RKO (cell line): ENCODE measurements around the gene CLCN3.
"Not testable (repeated sequence)": the region's sequence is repeated elsewhere in the genome, so short reads cannot be mapped to it uniquely, and the experiment has no call there.

Experiments
- DNase-seq: peaks from one replicate; pipeline ENCODE4 v3.0.0-alpha.2; 2016; ENCODE audit warnings: low spot score

CLCN3 gene

DNA sequence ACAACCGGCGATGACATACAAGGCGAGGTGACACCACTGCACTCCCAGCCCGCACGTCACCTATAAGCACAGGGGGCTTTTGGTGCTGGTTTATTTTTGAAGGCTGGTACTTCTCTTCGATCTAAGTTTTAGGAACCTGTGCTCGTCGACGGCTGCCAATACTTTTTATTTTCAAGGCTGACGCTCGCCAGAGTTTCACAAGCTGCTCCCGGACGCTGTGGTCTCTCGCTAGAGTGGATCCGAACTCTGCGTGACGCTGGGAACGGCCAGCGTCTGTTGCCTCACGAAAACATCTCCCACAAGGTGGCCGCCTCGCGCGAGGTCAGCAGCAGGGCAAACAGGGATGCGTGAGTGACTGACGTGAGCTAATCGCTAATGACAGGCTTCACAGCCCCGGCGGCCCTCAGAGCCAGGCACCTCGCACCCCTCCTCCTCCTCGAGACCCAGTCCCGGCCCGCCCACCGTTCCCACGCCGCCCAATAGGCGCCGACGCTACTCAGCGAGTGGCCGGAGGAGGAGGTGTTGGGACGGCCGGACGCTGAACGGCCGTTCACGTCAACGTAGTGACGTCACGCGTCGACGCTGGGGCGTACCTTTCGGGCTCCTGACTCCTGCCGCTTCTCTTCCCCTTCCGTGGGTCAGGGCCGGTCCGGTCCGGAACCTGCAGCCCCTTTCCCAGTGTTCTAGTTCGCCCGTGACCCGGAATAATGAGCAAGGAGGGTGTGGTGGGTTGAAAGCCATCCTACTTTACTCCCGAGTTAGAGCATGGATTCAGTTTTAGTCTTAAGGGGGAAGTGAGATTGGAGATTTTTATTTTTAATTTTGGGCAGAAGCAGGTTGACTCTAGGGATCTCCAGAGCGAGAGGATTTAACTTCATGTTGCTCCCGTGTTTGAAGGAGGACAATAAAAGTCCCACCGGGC is at the start of gene CLCN3:
Gene CLCN3 (plus strand): TSS at position 621 of the 922 bp plus-strand sequence. CDS start 15,351 bp downstream, outside the sequence.
- peak; percentile 97 for DNase-seq

DNA sequence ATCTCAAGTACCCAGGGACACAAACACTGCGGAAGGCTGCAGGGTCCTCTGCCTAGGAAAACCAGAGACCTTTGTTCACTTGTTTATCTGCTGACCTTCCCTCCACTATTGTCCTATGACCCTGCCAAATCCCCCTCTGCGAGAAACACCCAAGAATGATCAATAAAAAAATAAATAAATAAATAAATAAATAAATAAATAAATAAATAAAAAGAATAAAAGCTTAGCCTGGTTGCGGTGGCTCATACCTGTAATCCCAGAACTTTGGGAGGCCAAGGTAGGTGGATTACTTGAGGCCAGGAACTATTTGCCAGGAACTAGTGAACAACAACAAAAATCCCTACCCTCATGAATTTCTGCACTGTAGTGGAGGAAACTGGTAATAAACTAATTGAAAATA is 49.4 kb upstream of the CLCN3 start:
- DNase-seq, result not testable (repeated sequence)

DNA sequence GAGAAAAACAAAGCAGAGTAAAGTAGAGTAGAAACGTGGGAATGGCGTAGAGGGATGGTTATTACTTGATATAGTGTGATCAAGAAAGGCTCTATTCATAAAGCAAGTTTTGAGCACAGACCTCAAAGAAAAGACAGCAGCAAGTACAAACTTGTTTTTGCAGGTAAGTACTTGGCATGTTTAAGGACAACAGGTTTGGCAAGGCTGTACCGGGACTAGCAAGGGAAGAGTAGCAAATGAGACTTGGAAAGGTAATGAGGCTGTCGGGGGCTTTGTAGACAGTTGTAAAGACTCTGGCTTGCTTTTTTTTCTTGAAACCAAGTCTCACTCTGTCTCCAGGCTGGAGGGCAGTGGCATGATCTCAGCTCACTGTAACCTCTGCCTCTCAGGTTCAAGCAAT is 48.9 kb upstream of the CLCN3 start:
- no peak for DNase-seq

DNA sequence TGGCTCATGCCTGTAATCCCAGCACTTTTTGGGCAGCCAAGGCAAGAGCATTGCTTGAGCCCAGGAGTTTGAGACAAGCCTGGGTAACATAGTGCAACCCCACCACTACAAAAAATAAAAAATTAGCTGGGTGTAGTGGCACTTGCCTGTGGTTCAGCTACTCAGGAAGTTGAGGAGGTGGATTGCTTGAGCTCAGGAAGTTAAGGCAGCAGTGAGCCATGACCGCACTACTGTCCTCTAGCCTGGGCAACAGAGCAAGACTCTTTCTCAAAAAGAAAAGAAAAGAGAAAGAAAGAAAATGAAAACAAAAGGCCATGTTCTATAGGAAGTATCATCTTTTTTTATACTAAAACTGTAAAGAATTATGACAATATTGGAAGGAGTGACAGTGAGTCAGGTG is 46.5 kb upstream of the CLCN3 start:
- DNase-seq, result no peak

DNA sequence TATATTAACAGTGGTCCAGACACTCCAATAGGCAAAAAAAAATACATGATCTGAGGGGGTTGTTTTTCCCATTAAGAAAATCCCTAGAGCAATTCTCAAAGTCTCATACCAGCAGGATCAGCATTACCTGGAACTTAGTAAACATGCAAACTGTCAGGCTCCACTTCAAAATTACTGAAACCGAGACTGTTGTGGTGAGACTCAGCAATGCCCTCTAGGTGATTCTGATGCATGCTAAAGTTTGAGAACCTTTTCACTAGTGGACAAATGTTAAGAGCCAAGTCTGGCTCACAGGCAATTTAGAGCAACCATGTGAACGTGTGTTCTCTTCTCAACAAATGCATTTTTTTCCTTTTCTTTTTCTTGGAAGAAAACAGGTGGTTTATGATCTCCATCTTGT is 38.2 kb upstream of the CLCN3 start:
- DNase-seq, result no peak

DNA sequence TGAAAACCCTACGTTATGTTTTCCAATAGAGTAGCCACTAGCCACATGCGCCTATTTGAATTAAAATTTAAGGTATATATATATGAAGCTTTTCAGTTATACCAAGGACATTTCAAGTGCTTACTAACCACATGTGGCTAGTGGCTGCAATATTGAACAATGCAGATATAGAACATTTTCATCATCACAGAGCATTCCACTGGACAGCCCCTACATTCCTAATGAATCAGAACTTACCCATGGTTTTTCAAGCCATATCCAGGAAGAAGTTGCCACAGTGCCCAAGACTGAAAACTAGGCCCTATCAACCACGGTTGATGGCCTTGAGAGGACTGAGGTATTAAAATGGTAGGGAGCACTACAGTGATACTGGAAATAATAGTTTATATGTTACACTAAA is 37.7 kb upstream of the CLCN3 start:
- DNase-seq, result no peak

DNA sequence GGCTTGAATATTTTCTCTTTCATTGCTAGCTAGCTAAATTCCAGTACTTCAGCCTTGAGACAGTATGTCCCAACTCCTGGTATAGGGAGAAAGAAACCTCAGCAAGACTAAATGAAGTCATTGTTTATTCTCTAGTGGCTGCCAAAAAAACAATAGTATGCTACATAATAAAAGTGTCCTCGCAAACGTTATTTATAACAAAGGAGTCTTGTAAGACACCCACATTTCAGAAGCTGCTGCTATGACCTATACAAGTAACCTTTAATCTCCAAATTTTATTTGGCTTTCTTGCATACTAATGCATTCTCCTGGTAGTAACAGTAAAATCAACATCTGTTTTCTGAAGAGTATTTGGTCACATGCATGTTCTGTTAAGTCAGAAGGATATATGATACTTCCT is 36.8 kb upstream of the CLCN3 start:
- DNase-seq, result no peak

DNA sequence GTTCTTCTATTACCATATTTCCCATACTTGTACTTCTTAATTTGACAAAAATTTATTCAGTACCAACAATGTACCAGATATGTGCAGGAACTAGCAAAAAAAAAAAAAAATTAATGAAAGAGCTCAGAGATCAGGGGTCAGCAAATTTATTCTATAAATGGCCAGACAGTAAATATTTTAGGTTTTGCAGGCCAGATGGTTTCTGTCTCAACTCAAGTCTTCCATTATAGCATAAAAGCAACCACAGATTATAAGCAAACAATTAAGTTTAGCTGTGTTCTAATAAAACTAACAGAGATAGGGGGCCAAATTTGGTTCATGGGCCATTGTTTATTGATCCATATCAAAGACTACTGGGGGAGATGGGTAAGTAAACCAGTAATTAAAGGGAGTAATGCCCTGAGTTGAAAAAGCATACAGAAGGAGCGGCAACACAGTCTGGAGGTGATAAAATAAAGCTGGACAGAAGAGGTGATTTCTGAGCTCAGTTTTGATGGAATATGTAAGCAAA is 27.3 kb upstream of the CLCN3 start:
- DNase-seq, result no peak

DNA sequence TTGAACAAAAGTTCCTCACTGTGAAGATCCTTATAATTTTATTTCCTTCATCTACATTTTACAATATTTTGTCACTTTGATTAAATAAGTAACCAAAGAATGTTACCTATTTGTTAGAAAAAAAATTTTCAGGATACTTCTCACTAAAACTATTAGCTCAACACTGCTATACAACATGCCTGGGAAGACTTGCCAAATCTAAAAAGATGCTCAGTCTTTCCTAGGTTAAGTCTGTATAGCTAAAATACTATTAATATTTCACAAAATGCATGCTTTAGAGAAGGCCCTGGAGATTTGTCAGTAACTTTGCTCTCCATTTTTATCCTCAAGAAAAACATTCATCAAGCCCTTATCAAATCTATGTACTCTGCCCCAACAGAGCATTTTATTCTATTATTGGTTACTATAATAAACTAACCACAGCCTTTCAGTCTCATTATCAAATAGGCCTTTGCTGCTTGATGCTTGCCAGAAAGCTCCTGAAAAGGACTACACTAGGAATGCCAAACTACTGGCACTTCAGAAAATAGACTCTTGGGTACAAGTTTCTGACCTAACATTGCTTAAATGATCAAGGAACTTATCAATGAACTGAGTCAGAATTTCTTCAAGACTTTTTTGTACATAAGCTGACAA is 25.7 kb upstream of the CLCN3 start:
- DNase-seq, result no peak

DNA sequence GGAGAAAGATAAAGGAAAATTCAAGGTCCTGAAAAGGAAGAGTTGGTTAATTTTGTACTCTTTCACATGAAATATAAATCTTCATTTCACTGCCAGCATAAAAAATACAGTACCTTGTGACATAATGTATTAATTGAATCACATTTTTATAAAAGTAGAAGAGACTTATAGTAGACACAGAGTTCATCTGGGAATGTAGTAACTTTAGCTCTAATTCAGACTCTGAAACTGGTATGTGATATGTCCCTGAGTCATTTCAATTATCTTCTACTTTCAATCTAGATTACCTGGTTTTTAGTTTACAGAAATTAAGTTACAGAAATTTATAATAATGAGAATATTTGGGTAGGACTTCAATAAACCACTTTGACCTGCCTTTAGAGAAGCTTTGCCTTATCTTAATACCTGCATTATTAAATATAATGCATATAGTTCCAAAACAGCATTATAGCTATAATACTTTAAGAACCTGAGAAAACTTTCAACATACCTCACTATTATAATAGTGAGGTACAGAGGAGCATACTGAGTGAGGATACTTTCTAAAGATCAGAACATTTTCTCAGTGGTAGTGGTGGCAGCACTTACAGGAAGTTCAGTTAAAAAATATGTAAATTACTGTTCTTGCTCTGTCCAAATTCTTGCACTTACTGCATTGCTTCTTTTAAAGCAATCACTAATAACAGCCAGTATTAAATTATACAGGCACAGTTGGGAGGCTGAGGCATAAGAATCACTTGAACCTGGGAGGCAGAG is 19.2 kb upstream of the CLCN3 start:
- DNase-seq, result no peak

DNA sequence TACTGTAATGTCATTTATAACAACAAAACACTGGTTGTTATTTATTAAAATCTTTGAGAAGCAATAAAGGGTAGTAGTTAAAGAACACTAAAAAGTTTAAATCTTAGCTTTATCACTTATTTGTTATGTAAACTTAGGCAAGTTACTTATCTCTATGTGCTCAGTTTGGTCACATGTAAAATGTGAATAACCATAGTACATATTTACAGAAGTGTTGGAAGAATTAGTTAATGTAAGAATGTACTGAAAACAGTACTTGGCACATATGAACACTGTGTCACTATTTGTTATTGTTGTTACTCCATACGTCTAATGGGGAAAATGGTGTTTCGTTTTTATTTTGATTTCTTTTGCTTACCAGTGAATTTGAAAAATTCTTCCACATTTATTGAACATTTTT is 17.1 kb upstream of the CLCN3 start:
- no peak for DNase-seq

DNA sequence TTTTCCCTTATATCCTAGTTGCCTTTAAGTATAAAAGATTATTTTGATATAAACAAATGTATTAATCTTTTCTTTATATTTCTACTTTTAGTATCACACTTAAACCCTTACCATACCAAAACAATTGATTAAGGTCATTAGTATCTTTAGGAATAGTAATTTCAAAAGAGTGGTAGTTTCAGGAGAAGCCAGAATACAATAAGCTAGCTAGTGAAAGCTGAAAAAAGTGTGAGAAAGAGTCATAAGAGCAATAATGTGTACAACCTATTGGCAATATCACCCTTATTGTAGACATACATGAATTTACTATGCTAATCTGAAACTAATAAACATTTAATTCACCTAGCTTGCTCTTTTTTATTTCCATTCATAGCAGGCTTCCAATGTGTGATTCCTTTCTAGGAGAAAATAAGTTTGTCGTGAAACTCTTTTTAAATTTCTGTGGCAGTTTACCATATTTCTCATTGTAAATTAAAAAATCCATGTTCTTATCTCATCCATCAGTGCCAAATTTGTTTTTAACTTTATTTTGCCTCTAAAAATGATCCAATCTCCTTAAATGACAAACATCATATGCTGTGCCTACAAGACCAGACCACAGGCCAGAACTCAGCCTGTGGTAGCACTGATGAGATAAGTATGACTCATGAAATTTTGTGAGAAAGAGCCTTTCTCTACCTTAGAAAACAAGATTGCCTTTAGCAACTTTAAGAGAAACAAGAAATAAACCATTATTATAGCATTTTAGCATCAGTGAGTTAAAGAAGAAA is 16.1 kb upstream of the CLCN3 start:
- peak; percentile 63 for DNase-seq

DNA sequence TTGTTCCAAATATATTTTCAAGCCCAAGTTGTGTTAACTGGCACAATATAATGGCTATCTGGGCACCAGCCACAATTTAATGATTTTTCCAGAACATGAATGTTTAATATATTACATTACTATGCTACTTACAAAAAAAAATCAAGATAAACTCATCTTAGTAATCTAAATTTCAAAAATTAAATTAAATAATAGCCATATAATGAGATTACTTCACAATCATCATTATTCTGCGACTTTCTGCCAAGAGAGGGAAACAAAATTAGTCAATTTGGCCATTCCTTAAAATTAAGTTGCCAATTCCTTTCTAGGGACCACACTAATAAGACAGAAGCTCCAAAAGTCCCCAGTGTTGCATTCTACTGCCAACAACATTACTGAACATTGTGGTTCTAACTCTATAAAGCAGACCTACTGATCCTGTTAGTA is 15.5 kb upstream of the CLCN3 start:
- no peak for DNase-seq

DNA sequence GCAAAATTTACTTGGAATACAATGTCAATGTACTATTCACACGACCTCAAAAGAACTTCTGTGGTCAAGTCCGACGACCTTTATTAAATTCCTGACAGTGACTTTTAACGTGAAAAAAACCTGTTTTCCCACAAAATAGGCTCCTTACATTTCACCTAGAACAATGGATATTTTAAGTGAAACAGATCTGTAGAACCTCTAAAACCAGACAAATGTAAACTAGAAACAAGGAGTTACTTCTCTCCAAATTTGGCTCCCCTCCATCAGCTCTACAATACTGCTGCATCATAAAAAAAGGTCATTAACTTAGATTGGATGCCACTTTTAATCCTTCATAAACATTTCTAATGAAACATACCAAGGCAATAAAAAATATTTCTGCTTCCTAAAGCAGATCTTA is 9.2 kb upstream of the CLCN3 start:
- peak; percentile 32 for DNase-seq

DNA sequence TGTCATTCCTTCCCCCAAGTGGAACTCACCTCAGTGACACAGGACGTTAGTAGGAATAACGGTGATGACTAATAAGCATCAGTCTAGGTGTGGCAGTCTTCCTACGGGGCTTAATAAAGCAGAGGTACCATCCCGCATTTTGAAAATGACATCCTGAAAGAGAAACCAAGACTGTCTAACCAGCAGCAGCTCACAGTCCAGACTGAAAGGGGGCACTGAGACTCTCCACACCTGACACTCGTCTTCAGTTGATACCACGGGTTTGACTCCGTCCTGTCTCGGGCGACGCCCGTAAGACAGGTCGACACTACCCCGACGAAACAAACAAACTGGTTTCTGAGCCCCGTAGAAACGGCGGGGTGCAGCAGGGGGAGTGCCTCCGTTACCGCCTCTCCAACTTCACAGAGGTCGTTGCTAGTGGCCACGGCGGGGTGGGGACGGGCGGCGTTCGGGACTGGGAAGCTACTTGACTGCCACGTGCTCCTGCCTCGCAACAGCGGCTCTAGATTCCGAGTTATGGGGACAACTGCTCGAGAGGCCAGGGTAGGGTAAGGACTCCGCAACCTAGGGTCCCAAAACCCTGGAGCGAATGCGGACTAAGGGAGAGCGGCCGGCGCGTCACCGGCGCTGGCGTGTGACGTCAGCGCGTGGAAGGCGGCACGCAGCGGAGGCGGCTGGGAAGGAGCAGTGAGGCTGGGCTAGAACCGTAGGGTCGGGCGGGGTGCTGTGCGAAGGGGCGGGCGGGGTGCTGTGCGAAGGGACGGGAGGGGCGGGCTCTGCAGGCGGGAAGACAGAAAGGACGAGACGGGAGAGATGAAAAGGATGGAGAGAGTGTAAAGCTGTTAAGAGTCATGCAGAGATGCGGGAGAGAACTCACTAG is 8.1 kb upstream of the CLCN3 start, which contains the start of gene NEK1:
Gene NEK1 (minus strand): TSS at position 593 of the 880 bp plus-strand sequence. CDS start 9,953 bp downstream, outside the sequence.
- peak; percentile 89 for DNase-seq

DNA sequence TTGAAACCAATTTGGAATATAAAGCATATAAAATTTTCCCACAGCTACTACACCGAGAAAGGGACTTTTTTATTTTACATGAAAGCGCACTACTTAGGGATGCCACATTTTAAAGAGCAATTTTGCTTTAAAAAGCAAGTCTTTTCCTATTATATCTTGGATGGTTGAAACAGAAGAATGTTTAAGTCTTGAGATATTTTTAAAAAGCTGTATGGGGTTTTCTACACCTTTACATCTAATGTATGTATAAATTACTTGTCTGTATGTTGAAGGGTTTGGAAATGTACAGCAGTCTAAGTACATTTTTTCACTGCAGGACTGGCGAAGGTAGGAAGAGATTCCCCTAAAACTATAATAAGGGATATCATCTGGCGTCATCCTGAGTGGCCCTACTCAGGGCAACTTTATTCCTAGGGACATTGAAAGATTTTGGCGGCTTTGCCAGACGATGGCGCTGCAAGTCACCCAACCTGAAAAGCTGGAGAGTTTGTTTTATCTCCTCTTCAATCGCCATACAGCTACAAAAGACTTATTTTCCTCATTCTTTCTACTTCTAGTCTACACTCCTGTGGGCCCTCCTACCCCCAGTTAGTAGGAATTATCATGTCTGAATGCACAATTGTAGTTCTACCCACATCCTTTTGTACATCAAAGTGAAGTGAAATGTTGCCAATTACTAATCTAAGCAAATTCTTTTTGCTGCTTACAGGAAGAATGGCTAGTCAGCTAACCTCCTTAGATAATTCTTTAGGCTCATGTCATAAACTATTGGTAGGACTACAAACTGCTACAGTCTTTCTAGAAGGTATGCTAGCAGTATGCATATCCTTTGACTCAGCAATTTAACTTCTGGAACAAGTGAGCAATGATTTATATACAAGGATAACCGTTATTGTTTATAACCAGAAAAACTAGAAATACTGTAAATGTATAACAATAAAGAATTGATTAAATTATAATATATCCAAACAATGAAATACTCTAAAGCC is 7.2 kb upstream of the CLCN3 start:
- peak; percentile 90 for DNase-seq

DNA sequence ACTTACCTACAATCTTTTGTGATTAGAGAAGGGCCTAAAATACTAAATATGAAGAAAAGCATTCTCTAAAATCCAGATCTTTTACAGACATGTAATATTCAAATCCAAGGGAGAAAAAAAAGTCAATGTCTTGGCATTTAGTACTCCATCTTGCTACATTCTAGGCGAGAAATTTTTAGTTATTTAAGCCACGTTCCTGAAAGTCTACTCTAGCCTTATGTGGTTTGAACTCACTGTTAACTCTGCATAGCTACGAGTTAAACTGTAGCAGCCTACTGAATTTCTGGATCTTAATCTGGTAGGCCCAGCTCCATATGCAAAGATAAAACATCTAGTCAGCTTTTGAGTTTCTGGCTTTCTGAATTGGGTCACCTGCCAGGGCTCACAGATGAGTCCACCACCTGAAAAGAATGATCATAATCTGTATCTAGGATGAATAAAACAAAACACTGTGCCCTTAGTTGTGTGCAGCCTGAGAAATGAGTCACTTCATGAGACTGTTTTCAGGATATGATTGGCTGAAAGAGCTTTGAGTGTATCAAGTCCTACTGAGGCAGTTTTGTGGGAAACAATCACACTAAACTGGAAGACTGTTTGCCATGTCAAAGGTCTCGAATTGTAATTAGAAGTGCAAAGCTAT is 4.8 kb upstream of the CLCN3 start:
- peak; percentile 39 for DNase-seq

DNA sequence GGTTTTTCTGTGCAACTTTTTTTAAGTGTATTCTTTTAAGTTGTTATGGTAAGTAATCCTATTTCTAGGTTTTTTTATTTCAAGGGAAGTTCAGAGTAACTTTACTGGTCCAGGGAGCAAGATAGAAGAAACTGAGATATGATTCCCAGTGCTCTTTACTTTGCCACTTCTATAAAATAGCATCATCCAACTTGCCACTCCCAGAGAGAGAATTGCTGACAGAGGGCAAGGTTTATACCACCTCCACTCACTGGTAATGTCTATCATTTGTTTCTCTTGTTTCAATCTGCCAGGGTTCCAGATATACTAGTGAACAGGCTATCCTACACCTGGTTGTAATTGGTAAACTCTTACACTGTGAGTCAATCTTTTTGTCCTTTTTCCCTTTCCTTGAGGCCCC is 3.5 kb upstream of the CLCN3 start:
- no peak for DNase-seq

DNA sequence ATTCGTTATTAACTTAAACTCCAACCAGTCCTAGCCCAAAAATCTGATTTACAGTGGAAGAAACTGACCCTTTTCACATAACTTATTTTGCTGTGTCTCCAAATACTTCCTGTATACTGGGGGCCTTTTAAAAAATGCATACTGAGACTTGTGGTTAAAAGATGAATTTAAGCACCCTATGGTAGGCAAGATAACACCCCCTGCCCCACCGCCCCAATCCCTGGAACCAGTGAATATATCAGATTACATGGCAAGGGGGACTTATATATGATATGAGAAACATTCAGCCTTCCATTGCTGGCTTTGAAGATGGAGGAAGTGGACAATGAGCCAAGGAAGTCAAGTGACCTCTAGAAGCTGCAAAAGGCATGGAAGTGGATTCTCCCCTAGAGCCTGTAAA is 3.1 kb upstream of the CLCN3 start:
- DNase-seq, result no peak
